Activated T-cell treated with anti-CD3 and anti-CD28 coated beads, Interleukin-2, amount 50 U/mL, for 24 hours (primary cell): Measurements from ENCODE around the gene S100A13.
"Not testable (repeated sequence)": the region's sequence is repeated elsewhere in the genome, so short reads cannot be mapped to it uniquely, and the experiment has no call there.

Experiments
- DNase-seq: peaks from one replicate; pipeline ENCODE4 v3.0.0-alpha.2; 2020
- H3K27ac Mint-ChIP-seq: 2 replicates; pipeline ENCODE4 v1.8.0; 2020; ENCODE audit warnings: mild to moderate bottlenecking, mixed read lengths
- H3K27me3 Mint-ChIP-seq: 2 replicates; pipeline ENCODE4 v1.8.0; 2020; ENCODE audit warnings: mixed read lengths
- H3K36me3 Mint-ChIP-seq: 2 replicates; pipeline ENCODE4 v1.8.0; 2020; ENCODE audit warnings: low read depth, mixed read lengths
- H3K4me1 Mint-ChIP-seq: 2 replicates; pipeline ENCODE4 v1.8.0; 2020; ENCODE audit warnings: low read depth, mixed read lengths
- H3K4me3 Mint-ChIP-seq: 2 replicates; pipeline ENCODE4 v1.8.0; 2020; ENCODE audit warnings: mild to moderate bottlenecking, moderate library complexity, mixed read lengths
- H3K9me3 Mint-ChIP-seq: 2 replicates; pipeline ENCODE4 v1.8.0; 2020; ENCODE audit warnings: mixed read lengths

The S100A13 gene

DNA sequence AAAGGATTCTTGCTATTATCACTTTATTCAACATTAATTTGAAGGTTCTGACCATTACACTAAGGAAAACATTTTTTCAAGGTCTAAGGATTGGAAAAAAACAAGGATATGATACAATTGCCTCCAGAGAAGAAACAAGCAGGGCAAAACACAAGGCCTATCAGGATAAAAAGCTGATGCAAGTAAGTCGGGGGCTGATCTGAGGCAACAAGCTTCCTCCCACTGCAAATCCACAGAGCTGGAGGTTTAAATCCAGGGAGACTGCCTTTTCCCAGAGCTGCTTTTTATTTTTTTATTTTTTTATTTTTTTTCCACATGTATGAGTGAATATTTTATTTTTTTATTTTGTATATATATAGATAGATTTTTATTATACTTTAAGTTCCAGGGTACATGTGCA, 42.3 kb downstream of the S100A13 start:
- peaks cover 4% of the 10 kb centered on the region for H3K27me3 Mint-ChIP-seq
- no peaks in the 10 kb centered on the region for H3K36me3 Mint-ChIP-seq
- no peaks in the 10 kb centered on the region for H3K4me1 Mint-ChIP-seq
- H3K4me3 Mint-ChIP-seq = no peak overlapping the region
- no peak for DNase-seq
- H3K27ac Mint-ChIP-seq = no peak overlapping the region
- H3K9me3 Mint-ChIP-seq = no peaks in the 10 kb centered on the region

DNA sequence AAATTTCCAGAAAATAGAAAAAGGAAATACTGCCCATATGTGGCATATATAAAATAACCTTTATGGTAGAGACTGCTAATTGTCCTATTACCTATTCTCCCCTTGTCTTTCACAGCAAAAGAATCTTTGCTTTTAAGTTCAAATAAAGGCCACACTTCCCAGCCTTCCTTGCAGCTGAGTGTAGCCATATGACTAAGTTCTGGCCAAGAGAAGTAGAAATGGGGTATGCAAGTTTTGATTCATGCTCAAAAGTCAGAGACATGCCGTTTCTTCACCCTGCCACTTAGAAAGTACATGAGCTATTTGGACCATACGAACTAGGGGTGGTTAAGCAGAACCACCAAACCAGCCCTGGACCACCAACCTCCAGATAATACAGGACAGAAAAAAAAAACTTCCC, 43.3 kb downstream of the S100A13 start:
- Mint-ChIP-seq H3K27me3 (peaks cover 9% of the 10 kb centered on the region), H3K4me1 (no peaks in the 10 kb centered on the region), H3K9me3 (no peaks in the 10 kb centered on the region), H3K27ac (no peak overlapping the region), H3K36me3 (no peaks in the 10 kb centered on the region), H3K4me3 (no peak overlapping the region)
- no peak for DNase-seq

DNA sequence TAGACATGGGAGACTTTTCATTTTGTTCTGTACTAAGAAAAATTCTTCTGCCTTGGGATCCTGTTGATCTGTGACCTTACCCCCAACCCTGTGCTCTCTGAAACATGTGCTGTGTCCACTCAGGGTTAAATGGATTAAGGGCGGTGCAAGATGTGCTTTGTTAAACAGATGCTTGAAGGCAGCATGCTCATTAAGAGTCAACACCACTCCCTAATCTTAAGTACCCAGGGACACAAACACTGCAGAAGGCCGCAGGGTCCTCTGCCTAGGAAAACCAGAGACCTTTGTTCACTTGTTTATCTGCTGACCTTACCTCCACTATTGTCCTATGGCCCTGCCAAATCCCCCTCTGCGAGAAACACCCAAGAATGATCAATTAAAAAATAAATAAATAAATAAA, 43.8 kb downstream of the S100A13 start:
- H3K9me3 Mint-ChIP-seq, H3K27ac Mint-ChIP-seq, H3K4me3 Mint-ChIP-seq, H3K4me1 Mint-ChIP-seq, DNase-seq, H3K36me3 Mint-ChIP-seq: not testable (repeated sequence)
- peaks cover 13% of the 10 kb centered on the region for H3K27me3 Mint-ChIP-seq

DNA sequence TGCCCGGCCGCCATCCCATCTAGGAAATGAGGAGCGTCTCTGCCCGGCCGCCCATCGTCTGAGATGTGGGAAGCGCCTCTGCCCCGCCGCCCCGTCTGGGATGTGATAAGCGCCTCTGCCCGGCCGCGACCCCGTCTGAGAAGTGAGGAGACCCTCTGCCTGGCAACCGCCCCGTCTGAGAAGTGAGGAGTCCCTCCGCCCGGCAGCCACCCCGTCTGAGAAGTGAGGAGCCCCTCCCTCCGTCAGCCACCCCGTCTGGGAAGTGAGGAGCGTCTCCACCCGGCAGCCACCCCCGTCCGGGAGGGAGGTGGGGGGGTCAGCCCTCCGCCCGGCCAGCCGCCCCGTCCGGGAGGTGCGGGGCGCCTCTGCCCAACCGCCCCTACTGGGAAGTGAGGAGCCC, 44.5 kb downstream of the S100A13 start:
- H3K9me3 Mint-ChIP-seq, H3K36me3 Mint-ChIP-seq, H3K27ac Mint-ChIP-seq, H3K4me1 Mint-ChIP-seq, H3K4me3 Mint-ChIP-seq, DNase-seq: not testable (repeated sequence)
- peaks cover 20% of the 10 kb centered on the region for H3K27me3 Mint-ChIP-seq

DNA sequence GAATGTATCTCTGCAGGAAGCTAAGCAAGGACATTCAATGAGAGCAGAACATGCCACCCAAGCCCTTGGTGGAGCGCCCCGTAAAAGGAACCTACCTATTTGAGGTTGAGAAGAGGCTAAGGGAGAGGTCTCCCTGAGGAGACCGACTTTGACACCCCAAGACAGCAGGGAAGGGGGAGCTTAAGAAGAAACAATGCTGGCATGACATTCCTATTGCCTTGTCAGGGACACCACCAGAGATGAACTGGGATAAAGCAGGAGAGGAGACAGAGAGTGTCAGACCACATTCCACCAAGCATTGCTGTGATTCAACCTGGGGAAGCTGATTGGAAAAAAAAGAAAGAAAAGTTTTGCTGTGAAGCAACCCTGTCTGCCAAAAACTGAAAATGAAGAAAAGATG, 48.4 kb downstream of the S100A13 start:
- no peaks in the 10 kb centered on the region for H3K36me3 Mint-ChIP-seq
- DNase-seq = no peak
- no peak overlapping the region for H3K4me3 Mint-ChIP-seq
- H3K27me3 Mint-ChIP-seq = peaks cover 35% of the 10 kb centered on the region
- H3K4me1 Mint-ChIP-seq = peaks cover 2% of the 10 kb centered on the region
- H3K27ac Mint-ChIP-seq = no peak overlapping the region
- H3K9me3 Mint-ChIP-seq = no peaks in the 10 kb centered on the region

DNA sequence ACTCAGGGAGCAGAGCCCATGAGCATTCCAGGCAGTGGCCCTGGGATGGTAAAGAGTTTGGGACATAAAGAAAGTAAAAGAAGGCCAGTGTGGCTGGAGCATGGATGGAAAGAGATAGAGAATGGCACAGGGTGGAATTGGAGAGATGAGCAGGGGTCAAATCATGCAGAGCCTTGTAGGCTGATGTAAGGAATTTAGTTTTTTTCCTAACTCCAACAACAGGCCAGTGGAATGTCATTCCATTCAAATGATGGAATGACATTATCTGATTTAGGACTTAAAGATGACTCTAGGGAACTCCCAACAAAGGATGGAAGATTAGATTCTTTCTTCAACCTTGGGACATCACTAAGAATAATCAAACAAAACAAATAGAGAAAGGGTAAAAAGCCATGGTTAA, 48.8 kb downstream of the S100A13 start:
- H3K27ac Mint-ChIP-seq = no peak overlapping the region
- H3K9me3 Mint-ChIP-seq = no peaks in the 10 kb centered on the region
- no peak overlapping the region for H3K4me3 Mint-ChIP-seq
- H3K4me1 Mint-ChIP-seq = peaks cover 6% of the 10 kb centered on the region
- H3K36me3 Mint-ChIP-seq = no peaks in the 10 kb centered on the region
- peaks cover 35% of the 10 kb centered on the region for H3K27me3 Mint-ChIP-seq
- DNase-seq = no peak

DNA sequence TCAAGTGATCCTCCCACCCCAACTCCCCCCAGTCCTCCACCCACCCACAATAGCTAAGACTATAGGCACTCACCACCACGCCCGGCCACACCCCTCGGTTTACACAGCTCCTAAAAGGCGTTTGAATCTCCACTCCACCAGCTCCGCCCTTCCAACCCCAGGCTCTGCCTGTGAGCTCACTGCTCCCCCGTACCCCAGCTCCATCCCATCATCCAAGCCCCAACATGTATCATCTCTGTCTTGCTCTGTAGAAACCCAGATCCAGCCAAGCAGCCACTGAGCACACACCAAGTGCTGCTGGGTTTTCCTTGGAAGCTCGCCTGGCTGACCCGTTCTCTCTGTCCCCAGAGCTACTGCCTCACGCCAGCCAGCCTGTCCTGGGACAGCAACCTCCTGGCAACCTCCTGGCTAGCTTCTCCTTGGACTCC, 49.7 kb downstream of the S100A13 start:
- H3K36me3 Mint-ChIP-seq = no peaks in the 10 kb centered on the region
- peaks cover 15% of the 10 kb centered on the region for H3K4me1 Mint-ChIP-seq
- no peak overlapping the region for H3K27ac Mint-ChIP-seq
- no peak overlapping the region for H3K4me3 Mint-ChIP-seq
- H3K9me3 Mint-ChIP-seq = no peaks in the 10 kb centered on the region
- DNase-seq = no peak
- peaks cover 35% of the 10 kb centered on the region for H3K27me3 Mint-ChIP-seq

DNA sequence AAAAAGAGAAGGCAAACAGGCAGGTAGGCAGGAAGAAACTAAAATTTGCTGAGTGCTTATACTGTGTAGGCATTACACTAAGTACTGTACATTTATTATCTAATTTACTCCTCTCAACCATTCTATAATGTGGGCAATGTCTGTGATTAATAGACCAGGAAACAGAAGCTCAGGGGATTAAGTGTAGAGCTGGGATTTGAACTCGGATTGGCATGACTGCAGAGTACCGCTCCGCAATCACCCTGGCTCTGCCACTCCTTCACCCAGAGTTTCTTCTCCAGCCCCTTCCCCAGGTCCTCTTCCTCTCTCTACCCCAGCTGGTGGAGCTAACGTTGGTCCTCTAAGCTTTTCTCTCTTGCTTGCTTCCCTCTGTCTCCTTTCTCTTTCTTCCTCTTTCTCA, 50.2 kb downstream of the S100A13 start:
- Mint-ChIP-seq H3K27me3 (peaks cover 35% of the 10 kb centered on the region), H3K9me3 (no peaks in the 10 kb centered on the region), H3K36me3 (no peaks in the 10 kb centered on the region), H3K4me1 (peaks cover 20% of the 10 kb centered on the region), H3K4me3 (no peak overlapping the region), H3K27ac (no peak overlapping the region)
- DNase-seq = no peak

DNA sequence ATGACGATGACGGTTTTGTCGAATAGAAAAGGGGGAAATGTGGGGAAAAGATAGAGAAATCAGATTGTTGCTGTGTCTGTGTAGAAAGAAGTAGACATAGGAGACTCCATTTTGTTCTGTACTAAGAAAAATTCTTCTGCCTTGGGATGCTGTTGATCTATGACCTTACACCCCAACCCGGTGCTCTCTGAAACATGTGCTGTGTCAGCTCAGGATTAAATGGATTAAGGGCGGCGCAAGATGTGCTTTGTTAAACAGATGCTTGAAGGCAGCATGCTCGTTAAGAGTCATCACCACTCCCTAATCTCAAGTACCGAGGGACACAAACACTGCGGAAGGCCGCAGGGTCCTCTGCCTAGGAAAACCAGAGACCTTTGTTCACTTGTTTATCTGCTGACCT, 51.8 kb downstream of the S100A13 start:
- not testable (repeated sequence) for DNase-seq, H3K36me3 Mint-ChIP-seq, H3K4me3 Mint-ChIP-seq, H3K9me3 Mint-ChIP-seq, H3K27ac Mint-ChIP-seq
- peaks cover 35% of the 10 kb centered on the region for H3K27me3 Mint-ChIP-seq
- H3K4me1 Mint-ChIP-seq = peaks cover 33% of the 10 kb centered on the region

DNA sequence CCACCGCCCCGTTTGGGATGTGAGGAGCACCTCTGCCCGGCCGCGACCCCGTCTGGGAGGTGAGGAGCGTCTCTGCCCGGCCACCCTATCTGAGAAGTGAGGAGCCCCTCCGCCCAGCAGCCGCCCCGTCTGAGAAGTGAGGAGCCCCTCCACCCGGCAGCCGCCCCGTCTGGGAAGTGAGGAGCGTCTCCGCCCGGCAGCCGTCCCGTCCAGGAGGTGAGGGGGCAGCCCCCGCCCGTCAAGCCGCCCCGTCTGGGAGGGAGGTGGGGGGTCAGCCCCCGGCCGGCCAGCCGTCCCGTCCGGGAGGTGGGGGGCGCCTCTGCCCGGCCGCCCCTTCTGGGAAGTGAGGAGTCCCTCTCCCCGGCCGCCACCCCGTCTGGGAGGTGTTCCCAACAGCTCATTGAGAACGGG, 52.2 kb downstream of the S100A13 start:
- H3K9me3 Mint-ChIP-seq, H3K36me3 Mint-ChIP-seq, H3K27ac Mint-ChIP-seq, DNase-seq, H3K4me3 Mint-ChIP-seq: not testable (repeated sequence)
- peaks cover 34% of the 10 kb centered on the region for H3K4me1 Mint-ChIP-seq
- peaks cover 35% of the 10 kb centered on the region for H3K27me3 Mint-ChIP-seq

DNA sequence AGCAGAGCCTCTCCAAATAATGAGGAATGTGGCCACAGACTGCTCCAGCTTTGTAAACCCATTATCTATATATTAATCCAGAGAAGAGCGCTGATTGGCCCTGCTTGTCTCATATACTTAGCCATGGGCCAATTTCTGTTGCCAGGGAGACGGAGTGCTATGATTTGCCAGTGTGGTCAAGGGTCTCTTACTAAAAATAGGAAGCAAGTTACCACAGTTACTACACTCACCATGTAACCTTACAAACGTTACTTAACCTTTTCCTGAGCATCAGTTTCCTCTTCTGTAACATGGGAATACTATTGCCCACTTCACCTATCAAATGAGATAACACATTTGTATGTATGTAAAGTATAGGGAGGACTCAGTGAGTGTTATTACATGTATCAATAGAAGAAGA, 54.0 kb downstream of the S100A13 start:
- Mint-ChIP-seq H3K9me3 (no peaks in the 10 kb centered on the region), H3K27me3 (peaks cover 24% of the 10 kb centered on the region), H3K36me3 (no peaks in the 10 kb centered on the region), H3K4me1 (peaks cover 49% of the 10 kb centered on the region), H3K27ac (peak overlapping the region; percentile 88), H3K4me3 (peak overlapping the region; percentile 24)
- DNase-seq = no peak

DNA sequence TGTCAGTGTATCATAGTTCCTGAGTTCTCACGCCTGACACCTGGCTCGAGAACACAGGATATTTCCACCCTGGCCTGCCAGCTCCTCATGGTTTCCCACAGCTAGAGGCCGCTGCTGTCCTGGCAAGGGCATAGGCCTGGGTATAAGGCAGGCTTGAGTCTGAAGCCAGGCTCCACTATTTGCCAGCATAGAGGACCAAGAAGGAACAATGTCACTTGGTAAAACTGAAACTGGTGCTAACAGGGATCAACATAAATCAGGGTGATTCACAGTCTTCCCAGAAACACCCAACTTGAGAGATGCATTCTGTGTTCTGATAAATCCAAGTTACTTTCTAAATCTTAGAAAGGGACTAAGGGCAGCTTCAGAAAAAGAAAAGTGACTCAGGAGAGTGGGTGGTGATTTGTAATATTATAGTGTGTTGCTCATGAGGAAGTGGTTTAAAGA, 54.7 kb downstream of the S100A13 start:
- peaks cover 57% of the 10 kb centered on the region for H3K4me1 Mint-ChIP-seq
- DNase-seq = peak; percentile 68
- H3K36me3 Mint-ChIP-seq = no peaks in the 10 kb centered on the region
- no peaks in the 10 kb centered on the region for H3K9me3 Mint-ChIP-seq
- peak overlapping the region; percentile 88 for H3K27ac Mint-ChIP-seq
- H3K4me3 Mint-ChIP-seq = no peak overlapping the region
- H3K27me3 Mint-ChIP-seq = peaks cover 16% of the 10 kb centered on the region

DNA sequence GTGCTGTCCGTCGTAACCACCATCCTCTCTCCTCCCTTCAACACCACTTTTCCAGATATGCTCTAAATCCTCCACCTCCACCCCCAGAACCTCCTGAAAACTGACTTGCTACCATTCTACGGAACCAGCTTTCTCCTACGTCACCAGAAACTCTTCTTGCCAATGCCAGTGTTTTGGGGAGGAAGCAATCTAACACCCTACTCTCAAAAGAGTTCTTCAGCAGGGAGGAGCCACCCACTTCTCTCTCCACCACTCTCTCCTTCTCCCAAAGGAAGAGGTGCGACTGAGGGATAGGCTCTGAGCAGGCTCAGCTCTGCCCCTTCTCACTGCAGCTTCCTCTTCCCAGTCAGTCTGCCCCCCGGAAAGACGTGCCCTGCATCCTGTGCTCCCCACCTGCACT, 55.6 kb downstream of the S100A13 start:
- no peak for DNase-seq
- Mint-ChIP-seq H3K4me1 (peaks cover 65% of the 10 kb centered on the region), H3K9me3 (no peaks in the 10 kb centered on the region), H3K4me3 (no peak overlapping the region), H3K36me3 (no peaks in the 10 kb centered on the region), H3K27ac (peak overlapping the region; percentile 88), H3K27me3 (peaks cover 7% of the 10 kb centered on the region)

DNA sequence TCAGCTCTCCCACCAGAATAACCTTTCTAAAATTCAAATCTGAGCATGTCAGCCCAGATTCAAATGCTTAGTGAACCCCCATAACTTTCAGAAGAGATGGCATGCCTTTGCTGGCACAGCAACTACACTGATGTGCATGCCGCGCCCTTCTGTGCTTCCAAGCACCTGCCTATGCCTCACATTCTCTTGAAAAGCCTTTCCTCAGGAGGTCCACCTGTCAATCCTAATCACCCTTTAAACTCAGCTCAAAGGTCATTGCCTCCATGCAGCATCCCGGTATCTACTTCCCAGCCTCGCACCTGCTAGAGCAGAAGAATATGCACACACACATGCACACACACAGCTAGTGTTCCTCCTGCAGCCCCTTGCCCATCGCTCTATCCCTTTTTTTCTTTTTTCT, 56.4 kb downstream of the S100A13 start:
- Mint-ChIP-seq H3K36me3 (no peaks in the 10 kb centered on the region), H3K4me3 (no peak overlapping the region), H3K9me3 (no peaks in the 10 kb centered on the region), H3K27ac (peak overlapping the region; percentile 83), H3K27me3 (peaks cover under 1% of the 10 kb centered on the region), H3K4me1 (peaks cover 72% of the 10 kb centered on the region)
- DNase-seq = no peak

DNA sequence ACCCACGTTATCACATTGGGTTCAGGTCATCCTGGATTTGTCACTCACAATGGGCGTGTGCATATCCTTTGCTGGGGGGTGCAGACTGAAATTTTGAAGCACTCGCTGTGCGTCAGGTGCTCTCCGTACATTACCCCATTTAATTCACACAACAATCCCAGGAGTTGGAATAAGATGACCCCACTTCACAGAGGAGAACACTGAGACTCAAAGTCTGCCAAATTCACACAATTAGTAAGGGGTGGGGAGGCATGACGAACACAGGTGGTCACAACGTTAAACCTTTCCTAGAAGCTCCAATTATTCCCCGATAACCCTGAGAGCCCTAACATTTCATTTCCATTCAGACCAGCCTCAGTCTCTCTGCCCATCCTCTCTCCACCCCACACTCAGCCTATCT, 57.8 kb downstream of the S100A13 start:
- H3K4me3 Mint-ChIP-seq = no peak overlapping the region

More for the DNA sequence above, 57.8 kb downstream of the S100A13 start:
- Mint-ChIP-seq H3K27me3 (no peaks in the 10 kb centered on the region), H3K9me3 (no peaks in the 10 kb centered on the region), H3K27ac (peak overlapping the region; percentile 41), H3K36me3 (no peaks in the 10 kb centered on the region), H3K4me1 (peaks cover 79% of the 10 kb centered on the region)
- DNase-seq = no peak
